HG03354 (cell line): Measurements from ENCODE around the gene ADAMTSL2.

Experiments
- ATAC-seq: cut with Tn5 transposase; IDR thresholded peaks from one replicate; pipeline ENCODE4 v1.9.1; 2021; ENCODE audit warnings: mild to moderate bottlenecking; ENCODE audit not compliant: unreplicated experiment, poor library complexity, severe bottlenecking

ADAMTSL2 gene

DNA sequence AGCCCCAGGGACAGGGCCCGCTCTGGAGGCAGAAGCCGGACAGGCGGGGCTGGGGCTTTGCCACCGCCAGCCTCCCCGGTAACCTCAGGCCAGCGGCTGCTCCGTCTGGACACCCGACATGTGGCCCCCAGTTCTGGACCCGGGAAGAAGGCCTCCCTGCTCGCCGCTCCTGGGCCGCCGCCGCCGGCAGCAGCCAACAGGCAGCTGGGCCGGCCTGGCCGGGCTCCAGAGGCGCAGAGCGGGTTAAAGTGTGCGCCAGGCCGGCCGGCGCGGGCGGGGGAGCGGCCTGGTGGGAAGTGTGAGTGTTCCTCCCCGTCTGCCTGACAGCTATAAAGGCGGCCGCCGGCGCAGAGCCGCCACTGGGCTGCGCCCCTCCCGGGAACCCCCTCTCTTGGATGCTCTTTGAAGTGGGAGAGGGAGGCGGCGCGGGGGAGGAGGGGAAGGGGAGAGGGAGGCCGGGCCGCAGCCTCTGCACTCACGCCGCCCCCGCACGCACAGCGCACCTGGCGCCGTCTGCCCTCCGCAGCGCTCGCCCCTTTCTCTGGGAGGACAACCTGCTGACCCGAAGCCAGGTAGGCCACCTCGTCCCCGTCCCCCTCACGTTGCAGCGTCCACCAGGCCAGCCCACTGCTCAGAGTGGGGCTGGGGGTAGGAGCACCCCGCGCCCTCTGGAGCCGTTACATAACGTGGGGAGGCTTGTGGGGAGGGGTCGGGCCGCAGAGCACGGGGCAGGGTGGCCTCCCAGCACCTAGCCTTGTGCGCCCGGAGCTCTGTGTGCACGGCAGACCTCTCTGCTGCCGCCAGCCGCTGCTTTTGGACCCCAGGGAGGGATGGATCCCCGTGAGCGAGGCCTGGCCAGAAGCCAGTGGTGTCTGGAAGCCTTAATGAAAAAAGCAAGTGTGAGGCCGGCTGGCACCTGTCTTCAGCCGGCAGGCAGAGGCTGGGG is at the start of gene ADAMTSL2:
ADAMTSL2 (plus strand) TSS at position 359 of the 946 bp plus-strand sequence. CDS start 2,009 bp downstream, outside the sequence.
- ATAC-seq = no peak

DNA sequence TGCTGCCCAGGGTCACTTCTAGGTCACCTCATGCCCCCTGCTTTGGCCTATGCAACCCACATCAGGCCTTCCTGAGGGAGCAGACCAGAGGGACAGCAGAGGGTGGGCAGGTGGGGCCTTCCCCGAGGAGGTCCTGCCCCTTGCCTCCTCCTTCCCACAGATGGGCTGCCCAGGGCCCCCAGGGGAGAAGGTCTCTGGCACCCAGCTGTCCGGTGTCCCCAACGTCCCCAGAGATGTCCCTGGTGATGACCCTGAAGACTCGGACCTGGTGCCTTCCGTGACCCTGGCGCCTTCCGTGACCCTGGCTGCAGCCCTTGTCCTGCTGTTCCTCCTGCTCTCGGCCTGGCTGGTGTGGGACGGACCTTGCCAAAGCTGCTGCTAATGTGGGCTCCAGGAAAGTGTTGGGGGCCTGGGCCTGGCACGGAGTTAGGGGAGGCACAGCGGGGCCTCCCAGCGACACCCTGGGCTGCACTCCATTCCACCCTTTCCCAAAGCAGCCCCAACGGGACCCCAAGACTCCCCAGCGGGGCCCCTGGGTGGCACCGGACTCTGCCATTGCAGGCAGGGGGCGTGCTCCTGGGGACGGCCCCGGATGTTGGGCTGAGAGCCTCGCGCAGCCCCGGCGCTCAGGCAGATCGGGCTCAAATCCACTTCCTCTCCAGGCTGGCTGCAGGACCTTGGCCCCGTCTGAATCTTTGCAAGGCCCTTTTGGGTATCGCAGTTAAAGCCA is 48.8 kb upstream of the ADAMTSL2 start:
- ATAC-seq = no peak

DNA sequence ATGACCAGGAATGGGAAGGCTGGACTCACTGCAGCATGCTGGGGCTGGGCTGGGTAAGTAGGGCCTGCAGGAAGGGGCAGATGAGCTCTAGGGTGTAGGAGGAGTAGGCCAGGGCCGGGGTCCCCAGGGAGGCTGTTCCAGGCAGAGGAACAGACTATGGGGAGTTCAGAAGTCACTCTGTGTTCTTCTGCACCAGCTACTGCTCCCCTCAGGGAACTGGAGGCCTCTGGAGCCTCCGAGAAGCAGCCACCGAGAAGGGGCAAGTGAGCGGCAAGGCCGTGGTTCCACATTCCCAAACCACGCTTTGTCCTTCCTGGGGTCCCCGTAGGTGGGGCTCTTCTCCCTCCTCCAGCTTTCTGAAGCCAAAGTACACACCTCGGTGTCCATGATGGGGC is 47.2 kb upstream of the ADAMTSL2 start:
- no peak for ATAC-seq

DNA sequence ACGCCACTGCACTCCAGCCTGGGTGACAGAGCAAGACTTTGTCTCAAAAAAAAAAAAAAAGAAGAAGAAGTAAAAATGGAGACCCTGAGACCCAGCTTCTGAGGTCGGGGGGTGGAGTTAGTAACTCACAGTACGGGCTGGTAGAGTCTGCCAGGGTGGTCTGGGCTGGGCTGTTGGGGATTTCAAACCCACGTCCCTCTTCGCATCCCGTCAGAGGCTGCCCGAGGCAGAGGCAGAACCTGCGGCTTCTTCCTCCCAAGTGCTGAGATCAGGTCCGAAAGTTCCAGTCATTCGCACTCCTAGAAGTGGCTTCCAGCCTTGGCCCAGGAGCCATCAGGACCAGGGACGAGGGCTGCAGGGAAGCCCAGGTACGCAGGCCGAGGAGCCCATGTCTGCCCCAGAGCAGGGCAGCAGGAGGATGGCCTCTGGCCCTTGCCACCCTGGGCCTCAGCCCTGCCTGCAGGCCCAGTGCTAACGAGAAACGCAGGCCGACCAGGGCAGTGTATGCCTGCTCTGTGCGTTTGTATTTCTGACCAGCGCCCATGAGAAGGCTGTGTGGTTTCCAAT is 45.7 kb upstream of the ADAMTSL2 start:
- no peak for ATAC-seq

DNA sequence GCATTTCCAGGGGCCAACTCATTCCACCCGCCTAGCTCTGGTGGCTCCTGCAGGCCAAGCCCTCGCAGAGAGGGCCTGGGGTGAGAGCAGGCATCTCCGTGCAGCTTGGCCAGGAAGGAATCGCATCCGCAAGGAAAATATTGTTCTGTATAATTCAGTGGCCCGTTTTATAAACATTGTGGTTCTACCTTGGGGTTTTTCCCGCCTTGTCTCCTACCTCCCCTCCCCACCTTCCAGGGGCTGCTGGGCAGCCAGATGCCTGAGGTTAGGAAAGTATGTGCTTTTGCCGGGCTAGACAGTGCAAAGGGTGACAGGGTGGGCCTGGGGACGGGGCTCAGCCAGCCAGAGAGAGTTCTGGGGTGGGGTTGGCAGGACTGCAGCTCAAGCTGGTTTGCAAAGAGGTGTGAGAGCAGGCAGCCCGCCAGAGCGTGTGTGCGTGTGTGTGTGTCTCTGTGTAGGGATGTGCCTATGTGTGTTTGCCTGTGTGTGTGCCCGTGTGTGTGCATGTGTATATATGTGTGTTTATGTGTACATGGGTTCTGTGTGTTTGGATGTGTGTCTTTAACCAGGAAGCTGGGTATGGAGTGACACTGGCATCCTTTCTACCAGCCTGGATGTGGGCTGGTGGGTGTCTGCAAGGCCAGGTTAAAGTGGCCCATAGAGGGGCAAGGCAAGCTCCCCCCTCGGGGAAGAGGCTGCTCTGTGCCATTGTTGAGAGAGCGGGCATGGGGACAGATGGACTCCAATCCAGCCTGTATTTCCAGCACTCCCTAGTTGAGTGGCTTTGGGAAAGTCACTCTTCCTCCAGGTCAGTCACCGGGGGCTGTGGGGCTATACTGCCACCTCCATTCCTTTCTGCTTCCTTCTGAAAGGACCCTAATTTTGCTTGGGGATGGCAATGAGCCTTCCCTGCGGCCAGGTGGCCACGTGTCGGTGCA is 45.0 kb upstream of the ADAMTSL2 start:
- ATAC-seq = no peak

DNA sequence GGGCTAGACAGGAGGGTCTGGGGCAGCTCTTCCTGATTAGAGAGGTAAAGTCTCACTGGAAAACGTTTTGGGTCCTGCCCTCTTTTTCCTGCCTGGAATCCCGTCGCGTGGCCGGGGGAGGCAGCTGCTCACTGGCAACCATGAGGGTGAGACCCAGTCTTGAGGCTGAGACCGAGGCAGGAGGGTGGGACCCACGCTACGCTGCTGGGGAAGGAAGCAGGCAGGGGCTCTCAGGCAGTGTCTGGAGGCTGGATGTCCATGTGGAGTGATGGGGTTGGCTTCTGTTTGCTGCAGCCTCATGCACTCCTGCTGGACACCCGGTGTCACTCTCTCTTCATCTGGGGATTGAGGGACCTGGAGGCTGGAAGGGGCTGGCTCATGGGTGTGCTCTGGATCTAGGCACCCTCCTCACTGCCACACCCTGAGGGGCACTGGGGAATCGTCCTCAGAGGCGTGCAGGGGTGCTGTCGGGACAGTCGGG is 44.3 kb upstream of the ADAMTSL2 start:
- no peak for ATAC-seq

DNA sequence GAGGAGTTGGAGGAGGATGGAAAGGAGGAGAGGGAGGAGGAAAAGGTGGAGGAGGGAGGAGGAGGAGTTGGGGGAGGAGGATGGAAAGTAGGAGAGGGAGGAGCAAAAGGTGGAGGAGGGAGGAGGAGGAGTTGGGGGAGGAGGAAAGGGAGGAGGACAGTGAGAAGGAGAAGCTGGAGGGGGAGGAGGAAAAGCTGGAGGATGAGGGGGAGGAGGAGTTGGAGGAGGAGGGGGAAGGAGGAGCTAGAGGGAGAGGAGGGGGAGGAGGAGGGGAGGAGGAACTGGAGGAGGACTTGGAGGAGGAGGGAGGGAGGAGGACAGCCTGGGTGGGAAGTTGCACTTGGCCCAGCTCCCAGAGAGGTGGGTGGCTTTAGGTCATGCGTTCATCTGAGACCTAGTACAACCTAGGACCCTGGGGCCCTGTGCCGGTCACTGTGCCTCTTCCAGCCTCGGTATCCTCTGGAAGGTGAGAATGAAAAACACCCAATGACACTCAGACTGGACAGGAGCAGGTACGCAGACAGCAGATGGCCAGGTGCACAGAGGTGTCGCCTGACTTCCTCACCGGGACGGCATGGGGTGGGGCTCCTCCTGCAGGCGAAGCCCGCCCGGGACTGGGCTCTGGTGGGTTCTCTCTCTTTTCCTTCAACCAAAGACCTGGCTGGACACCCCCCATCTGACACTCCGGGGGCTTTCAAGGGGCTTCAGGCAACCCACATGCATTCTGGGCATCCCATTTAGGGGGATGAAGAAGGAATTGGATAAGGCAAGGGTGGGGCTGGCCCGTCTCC is 43.4 kb upstream of the ADAMTSL2 start:
- ATAC-seq = no peak

DNA sequence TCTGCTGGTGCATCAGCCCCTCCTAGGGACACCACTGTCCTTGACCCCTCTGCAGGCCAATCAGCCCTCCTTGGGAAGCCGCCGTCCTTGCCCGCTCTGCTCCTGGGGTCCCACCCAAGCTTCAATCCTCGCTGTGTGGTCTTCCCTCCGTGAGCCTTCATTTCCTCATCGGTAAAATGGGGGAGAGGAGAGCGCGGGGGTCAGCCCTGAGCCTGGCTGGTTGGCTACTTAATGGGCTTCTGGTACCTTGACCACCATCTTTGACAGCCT is 42.9 kb upstream of the ADAMTSL2 start:
- ATAC-seq = no peak

DNA sequence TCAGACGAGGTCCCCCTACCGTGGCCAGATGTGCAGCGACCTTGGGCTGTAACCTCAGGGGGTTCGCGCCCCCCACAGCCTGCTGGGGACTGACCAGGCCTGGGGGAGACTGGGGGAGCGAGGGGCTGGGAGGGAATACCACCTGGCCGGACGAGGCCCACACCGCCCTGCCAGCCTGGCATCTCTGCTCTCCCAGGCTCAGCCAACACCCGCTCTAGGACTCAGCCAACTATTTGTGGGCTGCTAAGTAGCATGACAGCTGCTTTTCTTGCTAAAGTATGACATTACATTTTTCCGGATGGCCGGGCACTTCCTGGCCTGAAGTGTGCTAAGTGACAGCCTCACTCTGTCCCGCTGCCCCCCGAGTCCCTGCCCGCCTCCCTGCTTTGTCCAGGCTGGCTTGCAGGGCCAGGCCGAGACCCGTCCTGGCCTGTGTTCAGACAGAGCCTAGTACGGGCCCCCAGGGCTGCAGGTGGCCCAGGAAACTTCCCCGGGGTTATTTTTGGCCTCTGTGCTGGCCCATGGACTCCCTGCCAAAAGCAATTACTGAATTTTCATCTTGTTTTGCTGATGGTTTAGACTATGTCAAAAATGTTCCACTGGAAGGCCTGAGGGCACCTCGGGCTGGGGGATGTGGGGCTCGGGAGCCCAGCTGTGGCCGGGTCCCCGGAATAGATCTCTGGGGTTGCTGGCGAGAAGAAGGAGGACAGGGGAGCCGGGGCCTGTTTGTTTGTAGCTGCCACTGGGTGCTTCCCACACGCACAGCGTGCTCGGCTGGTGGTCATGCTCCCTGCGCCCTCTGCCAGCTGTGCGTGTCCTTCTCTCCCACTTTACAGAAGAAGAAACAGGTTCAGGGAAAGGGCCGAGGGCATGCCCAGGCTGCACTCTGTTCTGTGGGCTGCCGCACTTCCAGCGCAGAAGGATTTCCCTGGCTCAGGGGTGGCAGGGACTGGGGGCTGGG is 42.2 kb upstream of the ADAMTSL2 start:
- ATAC-seq = no peak

DNA sequence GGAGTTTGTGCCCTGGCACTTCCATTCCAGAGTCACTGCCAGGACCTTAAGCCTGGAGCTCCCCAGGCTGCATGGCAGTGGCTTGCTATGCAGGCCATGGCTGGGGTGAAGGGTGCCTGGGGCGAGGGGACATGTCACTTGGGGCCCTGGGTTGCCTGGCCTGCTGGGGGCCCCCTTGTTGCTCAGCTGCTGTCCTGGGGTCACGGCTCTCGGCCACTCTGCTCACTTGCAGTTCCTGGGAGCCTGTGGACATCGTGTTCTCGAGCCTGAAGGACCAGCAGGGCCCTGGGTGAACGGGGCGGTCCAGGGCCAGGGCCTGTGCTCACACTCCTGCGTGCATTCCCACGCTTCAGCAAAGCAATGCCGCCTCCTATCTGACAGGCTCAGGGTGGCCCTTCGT is 41.1 kb upstream of the ADAMTSL2 start:
- no peak for ATAC-seq

DNA sequence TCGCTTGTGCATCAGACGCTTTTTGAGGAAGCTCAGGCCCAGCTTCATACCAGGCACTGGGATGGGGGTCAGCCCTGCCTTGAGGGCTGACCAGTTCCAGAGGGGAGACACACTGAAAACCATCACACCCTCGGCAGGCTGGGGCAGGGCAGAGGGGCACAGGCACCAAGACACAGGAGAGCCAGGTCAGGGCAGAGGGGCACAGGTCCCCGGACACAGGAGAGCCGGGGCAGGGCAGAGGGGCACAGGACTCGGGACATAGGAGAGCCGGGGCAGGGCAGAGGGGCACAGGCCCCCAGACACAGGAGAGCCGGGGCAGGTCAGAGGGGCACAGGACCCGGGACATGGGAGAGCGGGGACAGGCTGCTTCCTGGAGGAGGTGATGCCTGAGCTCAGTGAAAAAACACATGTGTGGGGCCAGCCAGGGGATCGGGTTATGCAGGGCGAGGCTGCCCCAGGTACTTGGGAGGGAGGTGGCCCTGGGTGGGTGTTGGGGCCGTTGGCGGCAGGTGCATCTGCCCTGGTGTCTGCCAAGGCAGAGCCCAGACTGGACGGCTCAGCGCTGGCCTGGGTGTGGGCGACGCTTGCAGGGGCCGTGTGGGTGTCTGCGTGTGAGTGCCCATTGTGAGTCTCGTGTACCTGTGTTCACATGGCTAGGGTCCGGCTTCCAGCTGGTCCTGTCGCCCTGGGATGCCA is 40.5 kb upstream of the ADAMTSL2 start:
- ATAC-seq = no peak

DNA sequence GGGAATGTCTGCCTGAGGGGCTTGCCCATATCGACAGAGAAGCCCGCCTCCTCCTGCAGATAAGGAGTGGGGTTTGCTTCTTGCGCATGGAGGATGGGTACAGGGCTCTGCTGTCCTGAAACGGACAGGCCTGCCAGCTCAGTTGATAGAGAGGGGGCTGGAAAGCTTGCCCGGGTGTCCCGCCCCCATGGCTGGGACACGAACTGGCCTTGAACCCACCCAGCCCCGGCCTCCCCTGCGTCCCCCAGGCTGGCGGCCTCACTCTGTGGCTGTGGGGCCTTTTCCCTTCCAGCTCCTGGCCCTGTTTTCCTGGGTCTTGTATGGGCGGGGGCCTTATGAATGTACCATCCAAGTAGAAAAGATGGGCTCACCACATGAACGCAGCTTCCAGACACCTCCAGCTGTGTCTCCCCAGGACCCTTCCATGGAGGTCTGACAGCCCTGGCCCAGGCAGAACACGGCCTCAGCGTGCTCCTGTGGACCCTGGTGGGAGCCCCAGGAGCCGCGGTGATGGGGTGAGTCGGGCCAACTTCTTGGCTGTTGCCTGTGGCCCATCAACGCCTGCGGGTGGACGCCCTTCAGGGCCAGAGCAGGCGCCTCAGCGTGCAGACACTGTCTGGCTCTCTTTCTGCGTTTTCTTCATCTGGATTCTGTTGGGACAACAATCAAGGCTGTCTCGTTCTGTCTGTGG is 39.7 kb upstream of the ADAMTSL2 start:
- ATAC-seq = no peak

DNA sequence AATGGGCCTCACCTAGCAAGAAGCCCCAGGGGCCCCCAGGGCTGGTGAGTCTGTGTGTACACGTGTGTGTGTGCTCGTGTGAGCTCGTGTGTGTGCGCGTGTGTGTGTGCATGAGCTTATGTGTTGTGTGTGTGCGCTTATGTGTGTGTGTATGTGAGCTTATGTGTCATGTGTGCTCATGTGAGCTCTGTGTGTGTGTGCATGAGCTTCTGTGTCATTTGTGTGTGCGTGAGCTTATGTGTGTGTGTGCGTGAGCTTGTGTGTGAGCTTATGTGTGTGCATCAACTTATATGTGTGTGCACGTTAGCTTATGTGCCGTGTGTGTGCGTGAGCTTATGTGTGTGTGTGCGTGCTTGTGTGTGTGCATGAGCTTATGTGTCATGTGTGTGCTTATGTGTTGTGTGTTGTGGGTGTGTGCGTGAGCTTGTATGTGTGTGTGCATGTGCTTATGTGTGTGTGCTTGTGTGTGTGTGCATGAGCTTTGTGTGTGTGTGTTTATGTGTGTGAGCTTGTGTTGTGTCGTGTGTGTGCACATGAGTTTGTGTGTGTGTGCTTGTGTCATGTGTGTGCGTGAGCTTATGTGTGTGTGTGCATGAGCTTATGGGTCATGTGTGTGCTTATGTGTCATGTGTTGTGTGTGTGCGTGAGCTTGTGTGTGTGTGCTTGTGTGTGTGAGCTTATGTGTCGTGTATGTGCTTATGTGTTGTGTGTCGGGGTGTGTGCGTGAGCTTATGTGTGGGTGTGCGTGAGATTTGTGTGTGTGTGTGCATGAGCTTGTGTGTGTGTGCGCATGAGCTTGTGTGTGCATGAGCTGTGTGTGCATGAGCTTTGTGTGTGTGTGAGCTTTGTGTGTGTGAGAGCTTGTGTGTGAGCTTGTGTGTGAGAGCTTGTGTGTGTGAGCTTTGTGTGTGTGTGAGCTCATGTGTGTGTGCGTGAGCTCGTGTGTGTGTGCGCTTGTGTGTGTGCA is 38.9 kb upstream of the ADAMTSL2 start:
- ATAC-seq = no peak

DNA sequence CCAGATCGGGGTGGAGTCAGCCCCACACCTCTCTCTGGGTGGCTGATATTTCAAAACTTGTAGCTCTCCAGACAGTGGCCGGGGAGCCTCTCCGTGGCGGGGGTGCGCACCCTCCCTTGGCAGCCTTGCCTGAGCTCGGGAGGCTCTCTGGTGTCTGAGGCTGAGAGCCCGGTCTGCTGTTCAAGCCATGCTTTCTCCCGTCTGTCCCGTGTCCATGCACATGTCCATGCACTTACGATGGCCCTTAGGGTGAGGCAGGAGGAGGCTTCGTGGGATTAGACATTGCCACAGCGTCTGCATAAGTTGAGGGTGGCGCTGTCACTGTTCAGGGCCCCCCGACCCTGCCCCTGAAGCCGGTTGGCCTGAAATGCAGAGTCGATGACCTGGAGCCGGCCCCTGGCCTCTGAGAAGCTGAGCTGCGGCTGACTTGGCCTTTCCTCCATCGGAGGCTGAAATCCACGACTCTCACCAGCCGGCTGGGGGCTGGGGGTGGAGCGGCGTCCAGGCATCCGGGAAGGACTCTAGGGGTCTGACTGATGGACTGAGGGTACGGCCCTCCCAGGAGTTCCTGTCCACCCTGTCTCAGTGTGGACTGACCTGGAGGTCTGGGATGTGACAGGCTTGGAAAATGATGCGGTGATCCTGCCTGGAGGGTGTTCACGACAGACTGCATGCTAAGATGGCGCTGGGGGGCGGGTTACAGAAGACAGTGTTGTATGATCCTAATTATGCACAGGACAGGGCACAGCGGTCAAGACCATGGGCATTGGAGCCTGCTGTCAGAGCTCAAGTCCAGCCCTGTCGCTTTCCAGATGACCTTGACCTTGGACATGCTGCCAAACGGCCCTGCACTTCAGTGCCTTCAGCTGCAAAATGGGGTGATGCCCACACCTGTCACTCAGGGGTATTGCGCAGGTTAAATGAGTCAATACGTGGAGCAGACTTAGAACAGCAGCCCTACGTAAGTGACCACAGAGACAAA is 37.4 kb upstream of the ADAMTSL2 start:
- ATAC-seq = no peak
